ENCODE measurements around the gene CLPSL1.

The CLPSL1 gene

DNA sequence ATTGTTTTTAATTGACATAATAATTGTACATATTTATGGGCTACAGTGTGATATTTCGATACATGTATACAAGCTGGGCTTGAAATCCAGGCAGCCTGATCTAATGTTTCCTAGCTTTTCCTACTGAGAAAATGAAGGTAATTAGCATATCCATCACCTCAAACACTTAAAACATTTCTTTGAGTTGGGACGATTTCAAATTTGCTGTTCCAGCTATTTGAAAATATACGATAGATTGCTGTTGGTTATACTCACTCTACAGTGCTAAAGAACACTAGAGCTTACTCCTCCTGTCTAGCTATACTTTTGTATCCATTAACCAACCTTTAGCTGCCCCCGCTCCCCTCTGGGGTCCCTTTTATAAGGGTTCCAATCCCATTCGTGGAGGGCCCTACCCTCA lies 29.0 kb downstream of the CLPSL1 start:
- H3K9ac ChIP-seq (ENCODE audit: low read length) = no peak overlapping the region
- no peaks in the 10 kb centered on the region for H3K36me3 ChIP-seq (ENCODE audit: low read length)
- H3K4me3 ChIP-seq (ENCODE audit: insufficient read depth, low read length, poor library complexity, severe bottlenecking) = no peak overlapping the region
- H3K9me2 ChIP-seq (replicated peaks; ENCODE audit: insufficient read depth, low read length) = no peaks in the 10 kb centered on the region
- no peaks in the 10 kb centered on the region for H3K79me2 ChIP-seq (ENCODE audit: insufficient read depth, low read length)
- H3K4me2 ChIP-seq (ENCODE audit: low read depth, low read length, poor library complexity, severe bottlenecking) = no peak overlapping the region
- no peaks in the 10 kb centered on the region for H3K9me3 ChIP-seq (ENCODE audit: insufficient read depth, low read length)
- H3F3A ChIP-seq (ENCODE audit: insufficient read depth) = no peaks in the 10 kb centered on the region
- no peak overlapping the region for H2AFZ ChIP-seq (ENCODE audit: low read depth, low read length, severe bottlenecking)
- no peak overlapping the region for H3K27ac ChIP-seq (ENCODE audit: low read depth, low read length)
- H3K27me3 ChIP-seq (ENCODE audit: low read length) = no peaks in the 10 kb centered on the region; the same call in 1 of the 2 replicates
- TF ChIP-seq, protein P1, sequence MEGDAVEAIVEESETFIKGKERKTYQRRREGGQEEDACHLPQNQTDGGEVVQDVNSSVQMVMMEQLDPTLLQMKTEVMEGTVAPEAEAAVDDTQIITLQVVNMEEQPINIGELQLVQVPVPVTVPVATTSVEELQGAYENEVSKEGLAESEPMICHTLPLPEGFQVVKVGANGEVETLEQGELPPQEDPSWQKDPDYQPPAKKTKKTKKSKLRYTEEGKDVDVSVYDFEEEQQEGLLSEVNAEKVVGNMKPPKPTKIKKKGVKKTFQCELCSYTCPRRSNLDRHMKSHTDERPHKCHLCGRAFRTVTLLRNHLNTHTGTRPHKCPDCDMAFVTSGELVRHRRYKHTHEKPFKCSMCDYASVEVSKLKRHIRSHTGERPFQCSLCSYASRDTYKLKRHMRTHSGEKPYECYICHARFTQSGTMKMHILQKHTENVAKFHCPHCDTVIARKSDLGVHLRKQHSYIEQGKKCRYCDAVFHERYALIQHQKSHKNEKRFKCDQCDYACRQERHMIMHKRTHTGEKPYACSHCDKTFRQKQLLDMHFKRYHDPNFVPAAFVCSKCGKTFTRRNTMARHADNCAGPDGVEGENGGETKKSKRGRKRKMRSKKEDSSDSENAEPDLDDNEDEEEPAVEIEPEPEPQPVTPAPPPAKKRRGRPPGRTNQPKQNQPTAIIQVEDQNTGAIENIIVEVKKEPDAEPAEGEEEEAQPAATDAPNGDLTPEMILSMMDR (IDR thresholded peaks at IDR 0.05; ENCODE audit: insufficient read depth, low read length, poor library complexity, severe bottlenecking) = no peak
- no peak for TF ChIP-seq EZH2phosphoT487 (conservative IDR thresholded peaks at IDR 0.05; ENCODE audit: low read length)
- H4K20me1 ChIP-seq (ENCODE audit: low read depth, low read length) = no peaks in the 10 kb centered on the region

DNA sequence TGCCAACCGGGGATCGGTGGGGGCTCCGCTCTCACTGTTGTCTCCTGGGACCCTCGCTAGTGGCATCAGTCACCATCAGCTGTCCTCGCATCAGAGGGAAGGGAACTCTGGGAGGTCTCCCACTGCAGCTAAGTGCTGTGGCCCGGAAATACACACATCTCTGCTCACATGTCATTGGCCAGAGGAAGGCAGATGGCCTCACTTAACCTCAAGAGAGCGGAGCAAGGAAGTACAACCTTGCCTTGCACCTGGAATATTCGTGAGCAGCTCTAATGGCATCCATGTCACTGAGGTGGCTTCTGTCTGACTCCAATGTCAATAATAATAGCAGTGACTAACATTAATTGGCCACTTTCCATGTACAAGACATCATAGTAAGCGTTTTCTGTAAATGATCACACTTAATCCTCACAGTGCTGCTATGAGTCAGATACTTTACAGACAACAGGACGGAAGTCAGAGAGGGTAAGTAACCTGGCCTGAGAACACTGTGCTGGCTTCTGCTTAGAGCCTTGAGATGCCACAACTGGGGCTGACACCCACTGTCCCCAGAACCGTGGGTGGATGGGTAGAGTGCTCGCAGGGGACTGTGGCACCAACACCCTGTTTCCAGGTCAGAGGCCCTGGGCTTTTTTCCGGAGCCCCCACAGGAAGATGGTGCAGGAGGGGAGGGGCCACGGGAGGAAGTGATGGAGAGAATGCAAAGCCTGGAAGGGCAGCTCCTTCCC lies 30.3 kb downstream of the CLPSL1 start:
- Histone ChIP-seq H3K4me2 (ENCODE audit: low read depth, low read length, poor library complexity, severe bottlenecking) (no peak overlapping the region), H3K9ac (ENCODE audit: low read length) (no peak overlapping the region), H4K20me1 (ENCODE audit: low read depth, low read length) (no peaks in the 10 kb centered on the region), H3K36me3 (ENCODE audit: low read length) (no peaks in the 10 kb centered on the region), H3K9me3 (ENCODE audit: insufficient read depth, low read length) (no peaks in the 10 kb centered on the region), H3K79me2 (ENCODE audit: insufficient read depth, low read length) (no peaks in the 10 kb centered on the region), H3K27me3 (ENCODE audit: low read length) (no peaks in the 10 kb centered on the region; the same call in 1 of the 2 replicates), H3K4me3 (ENCODE audit: insufficient read depth, low read length, poor library complexity, severe bottlenecking) (no peak overlapping the region), H2AFZ (ENCODE audit: low read depth, low read length, severe bottlenecking) (no peak overlapping the region), H3K27ac (ENCODE audit: low read depth, low read length) (no peak overlapping the region), H3K9me2 (replicated peaks; ENCODE audit: insufficient read depth, low read length) (no peaks in the 10 kb centered on the region), H3F3A (ENCODE audit: insufficient read depth) (no peaks in the 10 kb centered on the region)
- no peak for TF ChIP-seq EZH2phosphoT487 (conservative IDR thresholded peaks at IDR 0.05; ENCODE audit: low read length)
- TF ChIP-seq, protein P1 (IDR thresholded peaks at IDR 0.05; ENCODE audit: insufficient read depth, low read length, poor library complexity, severe bottlenecking) = no peak

DNA sequence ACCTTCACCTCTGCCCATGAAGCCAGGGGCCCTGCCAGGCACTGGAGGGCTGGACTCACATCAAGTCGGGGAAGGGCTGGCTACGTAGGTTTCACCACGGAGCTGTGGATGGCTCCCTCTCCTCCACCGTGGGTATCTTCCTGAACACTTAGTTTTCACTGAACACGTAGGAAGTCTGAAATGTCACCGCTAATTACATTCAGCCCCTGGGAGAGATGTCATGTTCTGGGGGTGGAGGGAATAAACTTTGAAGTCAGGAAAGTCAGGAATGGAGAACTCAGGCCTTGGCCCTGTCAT lies 30.8 kb downstream of the CLPSL1 start:
- H3K9ac ChIP-seq (ENCODE audit: low read length) = no peak overlapping the region
- no peaks in the 10 kb centered on the region for H3K79me2 ChIP-seq (ENCODE audit: insufficient read depth, low read length)
- H3K9me2 ChIP-seq (replicated peaks; ENCODE audit: insufficient read depth, low read length) = no peaks in the 10 kb centered on the region
- no peaks in the 10 kb centered on the region; the same call in 1 of the 2 replicates for H3K27me3 ChIP-seq (ENCODE audit: low read length)
- H3K4me3 ChIP-seq (ENCODE audit: insufficient read depth, low read length, poor library complexity, severe bottlenecking) = no peak overlapping the region
- no peak for TF ChIP-seq EZH2phosphoT487 (conservative IDR thresholded peaks at IDR 0.05; ENCODE audit: low read length)
- TF ChIP-seq, protein P1 (IDR thresholded peaks at IDR 0.05; ENCODE audit: insufficient read depth, low read length, poor library complexity, severe bottlenecking) = no peak
- H3K36me3 ChIP-seq (ENCODE audit: low read length) = no peaks in the 10 kb centered on the region
- no peaks in the 10 kb centered on the region for H3F3A ChIP-seq (ENCODE audit: insufficient read depth)
- no peak overlapping the region for H2AFZ ChIP-seq (ENCODE audit: low read depth, low read length, severe bottlenecking)
- no peaks in the 10 kb centered on the region for H4K20me1 ChIP-seq (ENCODE audit: low read depth, low read length)
- no peak overlapping the region for H3K27ac ChIP-seq (ENCODE audit: low read depth, low read length)
- no peak overlapping the region for H3K4me2 ChIP-seq (ENCODE audit: low read depth, low read length, poor library complexity, severe bottlenecking)
- no peaks in the 10 kb centered on the region for H3K9me3 ChIP-seq (ENCODE audit: insufficient read depth, low read length)
